Measurements from ENCODE around the gene CLEC2L.

GRCh38 chr7:139594090-139594489 is 70.6 kb downstream of the CLEC2L start:
- TF ChIP-seq CTCF (IDR thresholded peaks at IDR 0.05; ENCODE audit: borderline replicate concordance, extremely low read depth, low read length, poor library complexity, severe bottlenecking), result no peak
- no peak for TF ChIP-seq EZH2 (IDR thresholded peaks at IDR 0.05; ENCODE audit: borderline replicate concordance, low read depth, low read length, severe bottlenecking)

Measured in DND-41 (cell line).